ENCODE results near the gene TMSB4X.
"Not testable (repeated sequence)": the region's sequence is repeated elsewhere in the genome, so short reads cannot be mapped to it uniquely, and the experiment has no call there.

The TMSB4X gene

DNA sequence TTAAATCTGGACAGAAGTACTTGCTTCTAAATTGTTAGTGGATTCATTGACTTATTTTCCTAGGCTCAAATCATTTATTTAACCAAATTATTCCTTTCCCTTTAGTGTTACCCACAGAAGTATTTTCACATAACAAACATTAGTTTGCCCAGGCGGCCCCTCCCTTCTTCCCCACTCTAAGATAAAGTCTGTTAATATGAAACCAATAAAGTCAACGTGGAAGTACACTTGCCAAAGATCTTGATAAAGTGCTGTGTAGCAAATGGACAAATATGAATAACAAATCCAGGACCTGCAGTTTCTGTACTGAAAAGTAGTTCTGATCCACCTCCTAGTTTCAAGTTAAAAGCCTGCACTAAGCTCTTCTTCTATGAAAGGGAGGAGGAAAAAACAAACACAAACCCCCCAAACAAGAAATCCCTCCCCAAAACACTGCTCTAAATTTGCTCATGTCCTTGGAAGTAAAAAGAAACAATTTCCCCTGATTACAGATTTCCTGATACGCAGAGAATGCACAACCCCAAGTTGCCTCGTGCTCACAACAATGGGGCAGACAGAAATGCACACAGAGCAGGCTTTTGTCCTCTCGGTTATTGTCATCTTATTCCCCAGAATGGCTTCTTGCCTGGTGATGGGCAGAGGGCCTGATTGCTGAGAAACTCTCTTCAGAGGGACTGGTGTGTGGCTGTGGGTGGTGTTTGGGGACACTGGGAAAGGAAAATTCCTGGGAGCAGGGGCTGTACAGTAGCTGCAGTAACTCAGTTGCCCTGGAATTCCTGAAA is 23.2 kb downstream of the TMSB4X start:
- no peak for DNase-seq

GRCh38 chrX:12999422-12999821 is 24.5 kb downstream of the TMSB4X start:
- DNase-seq = no peak

DNA sequence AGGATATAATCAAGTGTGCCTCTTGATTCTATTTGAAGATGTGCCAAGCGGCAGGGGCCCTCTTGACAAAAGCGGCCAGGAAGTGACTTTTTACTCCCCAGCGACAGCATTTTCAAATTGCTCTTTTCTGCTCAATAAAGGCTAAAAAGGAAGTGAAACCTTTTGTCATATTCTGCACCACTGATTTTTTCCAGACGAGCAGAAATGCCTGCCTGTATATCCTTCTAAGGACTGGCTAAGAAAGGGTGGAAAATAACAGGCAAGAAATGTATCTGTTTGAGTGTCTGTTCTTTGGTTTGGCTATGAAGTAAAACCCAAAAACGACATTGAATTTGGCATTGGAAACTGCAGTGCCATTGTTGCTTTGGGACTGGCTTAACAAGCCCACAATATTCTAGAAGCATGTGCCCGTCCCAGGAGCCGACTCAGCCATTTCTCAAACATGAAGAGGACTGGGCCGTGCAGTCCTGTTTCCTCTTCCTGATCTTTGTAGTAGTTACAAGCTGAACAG is 25.4 kb downstream of the TMSB4X start:
- no peak for DNase-seq

DNA sequence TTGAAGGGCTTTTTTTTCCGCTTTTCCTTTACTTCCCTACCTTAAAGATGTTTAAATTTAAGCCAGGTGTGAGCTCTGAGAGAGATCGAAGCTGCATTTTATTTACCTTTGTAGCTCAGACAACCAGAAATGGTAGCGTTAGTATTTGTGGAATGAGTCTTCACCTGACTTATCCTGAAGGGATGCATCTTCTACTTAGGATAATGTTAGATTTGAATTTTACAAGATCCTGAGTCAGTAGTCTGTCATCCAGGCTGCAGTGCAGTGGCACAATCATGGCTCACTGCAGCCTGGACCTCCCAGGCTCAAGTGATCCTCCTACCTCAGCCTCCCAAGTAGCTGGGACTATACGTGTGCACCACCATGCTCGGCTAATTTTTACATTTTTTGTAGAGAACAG is 26.2 kb downstream of the TMSB4X start:
- no peak for DNase-seq

GRCh38 chrX:13001961-13002671 is 27.2 kb downstream of the TMSB4X start:
- DNase-seq = no peak

DNA sequence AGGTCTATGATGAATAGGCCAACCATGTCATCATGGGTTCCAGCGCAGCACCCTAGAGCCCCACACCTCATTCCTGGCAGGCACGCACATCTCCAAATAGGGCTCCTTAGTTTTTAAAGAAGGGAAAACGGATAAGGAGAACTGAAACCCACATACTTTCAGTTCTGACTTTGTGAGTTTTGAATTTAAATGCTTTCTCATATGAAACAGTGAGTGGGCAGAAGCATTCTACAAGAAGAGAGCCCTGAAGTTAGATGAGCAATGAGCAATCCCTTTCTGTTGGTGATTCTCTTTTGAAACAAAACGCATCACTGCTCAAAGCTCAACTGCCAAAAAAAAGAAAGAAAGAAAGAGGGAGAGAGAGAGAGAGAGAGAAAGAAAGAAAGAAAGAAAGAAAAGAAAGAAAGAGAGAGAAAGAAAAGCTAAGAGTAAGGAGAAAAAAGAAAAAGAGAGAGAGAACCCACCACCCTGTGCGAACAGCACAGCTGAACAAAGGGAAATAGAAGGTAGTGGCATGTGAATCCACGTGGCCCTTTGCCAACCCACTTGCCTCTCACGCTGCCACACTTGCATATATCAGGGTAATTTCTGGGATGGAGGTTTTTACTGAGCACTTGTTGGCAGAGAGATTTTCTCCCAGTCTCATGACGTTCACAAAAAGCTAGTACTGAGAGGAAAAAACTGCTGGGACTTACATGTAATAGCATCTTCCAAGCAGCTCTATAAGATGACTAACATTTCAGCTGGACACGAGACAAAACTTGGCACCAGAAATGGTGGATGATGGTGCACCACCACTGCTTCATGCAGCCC is 31.0 kb downstream of the TMSB4X start:
- no peak for DNase-seq

DNA sequence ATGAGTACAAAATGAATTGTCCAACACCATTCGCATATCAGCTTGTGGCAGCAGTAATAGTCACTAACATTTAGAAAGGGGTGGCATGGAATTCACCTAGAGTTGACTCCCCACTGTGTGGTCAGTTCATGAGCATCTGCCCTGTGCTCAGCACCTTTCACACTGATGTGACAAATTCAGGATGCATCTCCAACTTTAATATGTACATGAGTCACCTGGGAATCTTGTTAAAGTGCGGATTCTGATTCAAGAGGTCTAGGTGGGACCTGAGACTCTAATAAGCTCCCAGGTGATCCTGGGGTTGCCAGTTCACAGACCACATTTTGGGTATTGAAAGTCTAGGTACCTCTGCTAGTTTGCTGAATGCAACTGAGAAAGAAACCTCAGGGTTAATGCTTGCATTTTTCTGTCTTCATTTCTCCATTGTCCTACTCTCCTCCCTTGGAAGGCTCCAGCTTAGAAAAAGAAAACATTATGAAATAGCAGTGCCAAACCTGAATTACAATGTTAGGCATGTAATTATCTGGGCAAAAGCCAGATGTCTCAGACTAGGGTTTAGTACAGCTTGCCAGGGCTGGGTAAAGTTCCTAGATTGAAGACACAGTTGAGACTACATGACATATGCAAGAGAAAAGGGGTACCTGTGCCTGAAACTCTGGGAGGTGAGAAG is 32.7 kb downstream of the TMSB4X start:
- no peak for DNase-seq

DNA sequence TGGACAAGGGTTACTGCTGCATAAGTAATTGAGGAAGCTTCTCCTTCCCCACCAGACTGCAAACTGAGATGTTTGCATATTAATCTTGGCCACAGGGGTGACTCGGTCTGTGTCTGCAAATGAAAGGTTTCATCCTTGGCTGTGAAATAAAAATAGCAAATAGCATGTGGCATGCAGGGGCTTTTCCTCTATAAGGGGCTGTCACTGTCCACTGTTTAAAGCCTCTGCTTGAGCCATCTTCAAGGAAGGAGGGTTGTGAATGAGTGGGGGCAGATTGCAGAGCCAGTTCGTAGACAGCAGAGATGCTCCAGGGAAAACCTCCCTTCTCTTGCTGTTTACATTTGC is 33.3 kb downstream of the TMSB4X start:
- DNase-seq = no peak

- DNase-seq = no peak
Measured at GRCh38 chrX:13008851-13009250, 33.9 kb downstream of the TMSB4X start.

DNA sequence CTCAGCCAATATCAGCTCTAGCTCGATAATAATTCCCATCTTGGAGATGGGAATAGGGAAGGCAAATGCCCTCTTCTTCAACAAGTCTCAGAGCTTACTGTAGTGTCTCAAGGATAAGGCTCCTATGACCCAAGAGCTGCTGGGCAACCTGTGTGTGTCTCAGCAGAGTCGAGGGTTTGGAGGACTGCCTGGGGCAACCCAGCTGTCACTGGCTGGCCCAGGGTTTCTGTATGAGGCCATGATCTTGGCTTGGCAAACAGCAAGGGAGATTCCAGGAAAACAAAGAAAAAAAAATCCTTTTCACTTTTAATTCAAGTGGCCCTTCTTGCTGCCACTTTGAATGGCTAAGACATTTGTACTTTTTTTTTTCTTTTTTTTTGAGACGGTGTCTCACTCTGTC is 34.4 kb downstream of the TMSB4X start:
- DNase-seq = no peak

DNA sequence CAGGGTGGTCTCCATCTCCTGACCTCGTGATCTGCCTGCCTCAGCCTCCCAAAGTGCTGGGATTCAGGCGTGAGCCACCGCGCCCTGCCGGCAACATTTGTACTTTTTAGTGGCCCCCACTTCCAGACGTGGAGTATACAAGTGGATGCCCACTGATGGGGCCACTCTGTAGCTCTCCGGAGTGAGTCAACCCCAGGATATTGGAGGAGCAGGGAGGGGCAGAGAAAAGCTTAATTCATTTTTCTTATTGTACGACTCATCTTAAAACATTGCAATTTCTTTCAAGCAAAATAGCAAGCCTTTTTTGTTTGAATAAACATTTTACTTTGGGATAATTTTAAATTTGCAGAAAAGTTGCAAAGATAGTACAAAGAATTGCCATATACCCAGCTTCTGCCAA is 34.9 kb downstream of the TMSB4X start:
- DNase-seq = no peak

DNA sequence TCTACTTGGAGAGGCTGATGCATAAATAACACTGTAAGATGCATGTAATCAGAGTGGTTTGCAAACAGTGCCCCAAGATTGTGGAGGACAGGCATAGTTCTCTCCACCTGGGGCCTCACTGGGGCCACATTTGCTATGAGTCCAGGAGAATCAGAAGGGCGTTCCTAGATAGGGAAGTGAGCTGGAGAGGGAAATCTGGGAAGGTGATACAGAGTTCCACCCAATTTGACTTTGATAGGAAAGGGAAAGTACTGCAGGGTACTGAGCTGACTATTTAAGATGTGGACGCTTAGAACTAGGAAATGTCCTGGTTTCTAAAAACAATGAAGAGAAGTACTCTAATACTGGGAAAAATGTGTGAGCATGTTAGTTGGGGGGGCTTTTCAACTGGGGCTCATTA is 35.6 kb downstream of the TMSB4X start:
- no peak for DNase-seq

- no peak for DNase-seq
Measured at GRCh38 chrX:13013363-13014110, 38.6 kb downstream of the TMSB4X start.

DNA sequence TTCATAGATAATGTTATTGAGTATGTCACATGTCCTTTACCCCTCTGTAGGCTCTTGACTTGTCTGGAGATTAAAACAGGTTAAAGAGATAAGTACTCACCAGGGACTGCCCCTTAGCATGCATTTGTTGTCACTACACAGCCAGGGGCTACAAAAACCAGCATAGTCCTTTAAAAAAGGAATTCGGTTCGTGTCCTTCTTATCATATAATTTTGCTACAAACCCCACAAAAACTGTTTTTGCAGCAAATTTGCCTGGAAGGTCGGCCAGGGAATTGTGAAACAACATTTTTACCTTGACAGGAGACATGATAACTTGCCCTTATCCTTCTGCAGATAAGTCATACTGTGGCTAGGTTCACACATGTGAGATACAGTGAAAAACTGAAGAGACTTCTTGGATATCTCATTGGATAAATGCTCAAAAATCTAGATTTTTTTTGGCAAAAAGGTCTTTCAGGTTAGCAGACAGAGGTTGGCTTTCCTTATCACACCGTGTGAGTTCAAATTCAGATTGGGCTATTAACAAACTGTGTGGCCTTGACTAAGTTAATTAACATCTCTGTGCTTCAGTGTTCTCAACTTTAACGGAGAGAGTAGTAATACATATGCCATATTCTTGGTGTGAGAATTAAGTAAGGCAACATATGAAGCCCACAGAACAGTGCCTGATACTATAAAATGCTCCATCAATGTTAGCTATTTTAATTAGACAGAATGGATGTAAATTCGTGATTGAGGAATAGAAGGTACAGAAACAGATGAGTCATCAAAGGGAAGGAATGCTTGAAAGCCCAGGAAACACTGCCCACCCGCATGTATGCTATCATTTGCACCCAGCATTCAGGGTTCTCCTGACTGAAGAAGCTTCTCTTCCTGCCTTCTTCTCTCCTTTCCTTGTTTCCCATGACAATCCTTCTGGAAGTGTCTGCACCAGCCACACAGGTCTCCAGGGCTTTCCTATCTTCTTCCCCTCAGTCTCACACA is 39.5 kb downstream of the TMSB4X start:
- no peak for DNase-seq

GRCh38 chrX:13015536-13016236 is 40.8 kb downstream of the TMSB4X start:
- no peak for DNase-seq

DNA sequence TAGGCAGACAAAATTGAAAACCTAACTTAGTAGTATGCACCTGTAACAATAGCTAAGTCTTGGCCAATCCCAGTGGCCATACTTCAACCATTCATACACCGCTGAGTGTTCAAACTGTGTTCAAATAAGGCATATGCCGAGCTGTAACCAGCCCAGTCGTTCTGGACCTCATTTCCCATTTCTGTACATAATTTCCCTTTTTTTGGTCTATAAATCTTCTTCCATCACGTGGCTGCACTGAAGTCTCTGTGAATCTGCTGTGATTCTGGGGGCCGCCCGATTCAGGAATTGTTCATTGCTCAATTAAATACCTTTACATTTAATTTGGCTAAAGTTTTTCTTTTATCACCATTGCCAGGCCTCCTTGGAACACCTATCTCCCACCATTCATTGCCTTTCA is 41.8 kb downstream of the TMSB4X start:
- DNase-seq = not testable (repeated sequence)

GRCh38 chrX:13022926-13023325 is 48.0 kb downstream of the TMSB4X start:
- no peak for DNase-seq

DNA sequence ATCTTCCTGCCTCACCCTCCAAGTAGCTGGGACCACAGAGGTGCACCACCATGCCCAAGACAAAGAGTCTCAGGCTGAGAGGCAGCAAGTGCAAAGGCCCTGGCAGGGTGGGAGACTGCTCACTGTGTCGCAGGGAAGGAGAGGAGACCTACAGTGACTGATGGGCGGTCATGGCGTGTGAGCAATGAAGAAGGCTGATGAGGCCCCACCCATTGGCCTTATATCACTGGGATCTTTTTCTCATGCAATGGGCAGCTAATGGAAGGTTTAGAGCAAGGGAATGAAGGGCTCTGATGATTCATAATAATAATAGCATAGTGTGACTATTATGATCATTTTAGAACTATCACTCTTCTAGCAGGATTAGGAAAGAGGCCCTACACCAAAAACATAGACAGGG is 48.7 kb downstream of the TMSB4X start:
- no peak for DNase-seq

- DNase-seq = no peak
Measured at GRCh38 chrX:13023979-13024378, 49.1 kb downstream of the TMSB4X start.

DNA sequence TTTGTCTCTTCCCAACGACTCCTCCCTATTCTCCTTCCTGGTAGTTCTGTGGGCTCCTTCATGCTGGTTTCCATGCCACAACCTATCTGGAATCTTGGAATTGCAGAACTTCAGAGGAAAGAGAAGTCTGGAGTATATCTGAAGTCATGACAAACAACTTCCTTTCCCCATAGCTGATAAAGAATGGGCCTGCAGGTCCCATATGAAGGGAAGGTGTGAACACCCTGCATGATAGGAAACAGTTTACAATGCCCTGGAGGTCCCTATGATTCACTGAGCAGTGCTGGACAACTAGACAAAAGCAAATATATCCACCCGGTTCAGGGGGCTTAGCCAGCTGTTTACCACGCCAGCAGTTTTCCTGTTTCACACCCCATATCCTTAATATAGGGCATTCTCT is 50.1 kb downstream of the TMSB4X start:
- DNase-seq = no peak
